Keratinocyte (primary cell): ENCODE results near the gene STARD10. TPM values are rescaled to one million over a fixed set of nuclear protein-coding genes. Genes with fewer than 3 reads are reported as not detected.
"Not testable (repeated sequence)": the region's sequence is repeated elsewhere in the genome, so short reads cannot be mapped to it uniquely, and the experiment has no call there.

ENCODE experiments used
- DNase-seq: peaks from one replicate; pipeline ENCODE4 v3.0.0-alpha.2; 2011; ENCODE audit warnings: low read depth, missing footprints, low spot score
- FAIRE-seq: peaks from 2 replicates; lab custom pipeline; 2011; peaks lifted over from hg19 to GRCh38; lab: Jason Lieb, UNC
- H2AFZ ChIP-seq: 2 replicates; pipeline ENCODE4 v1.6.0; 2012; ENCODE audit warnings: low read length, control low read depth, inconsistent platforms; ENCODE audit not compliant: control insufficient read depth
- H3K27ac ChIP-seq: 2 replicates; pipeline ENCODE4 v1.5.1; 2011; ENCODE audit warnings: low read length; ENCODE audit not compliant: control insufficient read depth, insufficient read depth
- H3K27me3 ChIP-seq: 3 replicates; pipeline ENCODE4 v1.6.0; 2011; ENCODE audit warnings: low read length; ENCODE audit not compliant: control insufficient read depth, insufficient read depth; ENCODE audit errors: extremely low read depth
- H3K36me3 ChIP-seq, 2 experiments: 2 replicates in 1 of 2; 3 replicates in 1 of 2; pipeline ENCODE4 v1.5.1; 2011; ENCODE audit warnings: low read length in 2 of 2, mild to moderate bottlenecking in 1 of 2; ENCODE audit not compliant: control insufficient read depth in 2 of 2, insufficient read depth in 2 of 2; ENCODE audit errors: extremely low read depth in 1 of 2
- H3K4me1 ChIP-seq: 3 replicates; pipeline ENCODE4 v1.5.1; 2011; ENCODE audit warnings: low read length; ENCODE audit not compliant: control insufficient read depth, insufficient read depth; ENCODE audit errors: extremely low read depth
- H3K4me2 ChIP-seq: 3 replicates; pipeline ENCODE4 v1.6.0; 2011; ENCODE audit warnings: low read depth, low read length; ENCODE audit not compliant: control insufficient read depth, insufficient read depth; ENCODE audit errors: extremely low read depth
- H3K4me3 ChIP-seq, 3 experiments: fragments of 200-600 bp in 1 of 3; sonication (generic) in 1 of 3; 2 replicates in 2 of 3; 3 replicates in 1 of 3; pipeline ENCODE4 v1.5.1; 2011 to 2016; ENCODE audit warnings: low read length in 3 of 3, mild to moderate bottlenecking in 3 of 3, control low read depth in 2 of 3, inconsistent platforms in 1 of 3, low read depth in 1 of 3, mixed read lengths in 1 of 3, mixed run types in 1 of 3, moderate library complexity in 1 of 3; ENCODE audit not compliant: control insufficient read depth in 2 of 3, insufficient read depth in 2 of 3; ENCODE audit errors: extremely low read depth in 1 of 3
- H3K79me2 ChIP-seq: 2 replicates; pipeline ENCODE4 v1.6.0; 2012; ENCODE audit warnings: low read length; ENCODE audit not compliant: control insufficient read depth, insufficient read depth
- H3K9ac ChIP-seq: 3 replicates; pipeline ENCODE4 v1.6.0; 2011; ENCODE audit warnings: low read length; ENCODE audit not compliant: control insufficient read depth, insufficient read depth; ENCODE audit errors: extremely low read depth
- H3K9me1 ChIP-seq: 3 replicates; pipeline ENCODE4 v1.6.0; 2011; ENCODE audit warnings: low read length; ENCODE audit not compliant: control insufficient read depth, insufficient read depth; ENCODE audit errors: extremely low read depth
- H3K9me3 ChIP-seq: 2 replicates; pipeline ENCODE4 v1.5.1; 2012; ENCODE audit warnings: low read depth, low read length; ENCODE audit not compliant: control insufficient read depth
- H4K20me1 ChIP-seq: 3 replicates; pipeline ENCODE4 v1.6.0; 2011; ENCODE audit warnings: low read length; ENCODE audit not compliant: control insufficient read depth, insufficient read depth; ENCODE audit errors: extremely low read depth
- EZH2 ChIP-seq: IDR thresholded peaks from one replicate; pipeline ENCODE4 v1.6.1; 2012; ENCODE audit warnings: inconsistent platforms, mild to moderate bottlenecking, low read length, moderate library complexity
- dilution Hi-C: fragments of 300-500 bp; cut with MboI; formaldehyde crosslinking; loops from one replicate; pipeline ENCODE4 v1.7.0; 2020; ENCODE audit warnings: low sequenced_read_pairs; ENCODE audit not compliant: extremely low pct_ligation_motif_present
- polyA plus RNA-seq, 5 experiments: library from polyadenylated mRNA; depleted of rRNA in 3 of 5; stranded (reverse) in 3 of 5; stranded (forward) in 1 of 5; unstranded in 1 of 5; fragments of >200 nt; gene quantifications; 1 replicate in 1 of 5; 2 replicates in 3 of 5; 3 replicates in 1 of 5; pipeline versions ENCODE4 v1.2.1 to v1.2.3, GENCODE V29; 2011 to 2012; ENCODE audit warnings: missing spikeins in 2 of 5, low read depth in 1 of 5, low replicate concordance in 1 of 5
- TF ChIP-seq, protein P1 (sequence below), 3 experiments: IDR thresholded peaks in 1 of 3; conservative IDR thresholded peaks in 1 of 3; optimal IDR thresholded peaks in 1 of 3; 2 replicates in 2 of 3; 3 replicates in 1 of 3; pipeline versions ENCODE3 to v1.5.1; 2011; ENCODE audit warnings: low read length in 3 of 3, mild to moderate bottlenecking in 3 of 3, moderate library complexity in 2 of 3, control low read depth in 1 of 3, inconsistent platforms in 1 of 3; ENCODE audit not compliant: insufficient read depth in 2 of 3; ENCODE audit errors: extremely low read depth in 1 of 3

Gene STARD10
- polyA plus RNA-seq, 1 donor (not counting 4 experiments of a cell fraction or from before 2014, with no cell fraction given): 67.0 TPM

DNA sequence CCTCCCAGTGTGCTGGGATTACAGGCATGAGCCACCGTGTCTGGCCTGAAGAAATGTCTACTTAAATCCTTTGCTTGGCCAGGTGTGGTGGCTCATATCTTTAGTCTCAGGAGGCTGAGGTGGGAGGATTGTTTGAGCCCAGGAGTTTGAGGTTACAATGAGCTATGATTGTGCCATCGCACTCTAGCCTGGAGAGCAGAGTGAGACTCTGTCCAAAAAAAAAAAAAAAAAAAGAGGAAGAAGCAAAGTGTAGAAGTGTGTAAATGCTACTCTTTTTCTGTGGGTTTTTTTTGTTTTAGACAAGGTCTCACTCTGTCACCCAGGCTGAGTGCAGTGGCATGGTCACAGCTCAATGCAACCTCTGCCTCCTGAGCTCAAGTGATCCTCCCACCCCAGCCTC, 13.9 kb upstream of the STARD10 start:
- Histone ChIP-seq H3K79me2 (peaks cover 9% of the 10 kb centered on the region), H2AFZ (no peak overlapping the region), H3K4me1 (peaks cover 9% of the 10 kb centered on the region), H3K9me3 (no peaks in the 10 kb centered on the region), H4K20me1 (no peaks in the 10 kb centered on the region), H3K27me3 (no peaks in the 10 kb centered on the region), H3K36me3 (peaks cover 8 to 10% of the 10 kb centered on the region in 2 experiments), H3K4me2 (no peak overlapping the region), H3K27ac (no peak overlapping the region), H3K4me3 (no peak overlapping the region), H3K9me1 (no peaks in the 10 kb centered on the region), H3K9ac (no peak overlapping the region)
- dilution Hi-C loops: no loop called here
- FAIRE-seq (no peak), DNase-seq (no peak)
- TF ChIP-seq, protein P1, sequence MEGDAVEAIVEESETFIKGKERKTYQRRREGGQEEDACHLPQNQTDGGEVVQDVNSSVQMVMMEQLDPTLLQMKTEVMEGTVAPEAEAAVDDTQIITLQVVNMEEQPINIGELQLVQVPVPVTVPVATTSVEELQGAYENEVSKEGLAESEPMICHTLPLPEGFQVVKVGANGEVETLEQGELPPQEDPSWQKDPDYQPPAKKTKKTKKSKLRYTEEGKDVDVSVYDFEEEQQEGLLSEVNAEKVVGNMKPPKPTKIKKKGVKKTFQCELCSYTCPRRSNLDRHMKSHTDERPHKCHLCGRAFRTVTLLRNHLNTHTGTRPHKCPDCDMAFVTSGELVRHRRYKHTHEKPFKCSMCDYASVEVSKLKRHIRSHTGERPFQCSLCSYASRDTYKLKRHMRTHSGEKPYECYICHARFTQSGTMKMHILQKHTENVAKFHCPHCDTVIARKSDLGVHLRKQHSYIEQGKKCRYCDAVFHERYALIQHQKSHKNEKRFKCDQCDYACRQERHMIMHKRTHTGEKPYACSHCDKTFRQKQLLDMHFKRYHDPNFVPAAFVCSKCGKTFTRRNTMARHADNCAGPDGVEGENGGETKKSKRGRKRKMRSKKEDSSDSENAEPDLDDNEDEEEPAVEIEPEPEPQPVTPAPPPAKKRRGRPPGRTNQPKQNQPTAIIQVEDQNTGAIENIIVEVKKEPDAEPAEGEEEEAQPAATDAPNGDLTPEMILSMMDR (optimal IDR thresholded peaks at IDR 0.05 in 1 of 3, IDR thresholded peaks at IDR 0.05 in 1 of 3, conservative IDR thresholded peaks at IDR 0.05 in 1 of 3; ENCODE audit: extremely low read depth in 1 of 3, insufficient read depth in 2 of 3, low read length in 3 of 3): no peak
- no peak for TF ChIP-seq EZH2

DNA sequence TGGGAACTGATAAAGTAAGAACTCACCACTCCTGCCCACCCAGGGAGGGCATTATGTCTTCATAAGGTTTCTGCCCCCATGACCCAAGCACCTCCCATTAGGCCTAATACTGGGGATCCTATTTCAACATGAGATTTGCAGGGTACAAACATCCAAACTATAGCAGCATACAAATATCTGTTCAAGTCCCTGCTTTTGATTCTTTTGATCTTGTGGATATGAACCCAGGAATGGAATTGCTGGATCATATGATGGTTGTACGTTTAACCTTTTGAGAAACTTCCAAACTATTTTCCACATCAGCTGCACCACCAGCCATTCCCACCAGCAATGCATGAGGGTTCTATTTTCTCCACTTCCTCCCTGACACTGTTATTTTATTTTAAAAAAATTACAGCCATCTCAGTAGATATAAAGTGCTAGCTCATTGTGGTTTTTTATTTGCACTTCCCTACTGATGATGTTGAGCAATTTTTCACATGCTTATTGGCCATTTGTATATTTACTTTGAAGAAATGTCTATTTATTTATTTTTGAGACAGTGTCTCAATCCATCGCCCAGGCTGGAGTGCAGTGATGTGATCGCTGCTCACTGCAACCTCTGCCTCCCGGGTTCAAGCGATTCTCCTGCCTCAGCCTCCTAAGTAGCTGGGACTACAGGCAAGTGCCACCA, 13.3 kb upstream of the STARD10 start:
- Histone ChIP-seq H3K4me1 (peaks cover 2% of the 10 kb centered on the region), H3K9me1 (no peaks in the 10 kb centered on the region), H2AFZ (no peak overlapping the region), H3K4me2 (no peak overlapping the region), H4K20me1 (no peaks in the 10 kb centered on the region), H3K27me3 (no peaks in the 10 kb centered on the region), H3K79me2 (peaks cover 4% of the 10 kb centered on the region), H3K4me3 (no peak overlapping the region), H3K36me3 (peaks cover 8 to 10% of the 10 kb centered on the region in 2 experiments), H3K27ac (no peak overlapping the region), H3K9me3 (no peaks in the 10 kb centered on the region), H3K9ac (no peak overlapping the region)
- dilution Hi-C loops: no loop called here
- TF ChIP-seq, protein P1 (optimal IDR thresholded peaks at IDR 0.05 in 1 of 3, IDR thresholded peaks at IDR 0.05 in 1 of 3, conservative IDR thresholded peaks at IDR 0.05 in 1 of 3; ENCODE audit: extremely low read depth in 1 of 3, insufficient read depth in 2 of 3, low read length in 3 of 3): no peak
- no peak for TF ChIP-seq EZH2
- FAIRE-seq (no peak), DNase-seq (no peak)

DNA sequence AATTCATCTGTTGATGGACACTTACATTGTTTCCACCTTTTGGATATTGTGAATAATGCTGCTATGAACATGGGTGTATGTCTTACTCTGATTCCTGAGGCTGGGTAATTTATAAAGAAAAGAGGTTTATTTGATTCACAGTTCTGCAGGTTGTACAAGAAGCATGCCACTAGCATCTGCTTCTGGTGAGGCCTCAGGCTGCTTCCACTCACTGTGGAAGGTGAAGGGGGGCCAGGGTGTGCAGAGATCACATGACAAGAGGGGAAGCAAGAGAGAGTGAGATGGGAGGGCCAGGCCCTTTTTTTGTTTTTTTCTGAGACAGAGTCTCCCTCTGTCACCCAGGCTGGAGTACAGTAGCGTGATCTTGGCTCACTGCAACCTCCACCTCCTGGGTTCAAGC, 12.5 kb upstream of the STARD10 start:
- H3K9me1 ChIP-seq, H3K27ac ChIP-seq, H3K36me3 ChIP-seq, H3K4me2 ChIP-seq, H3K4me1 ChIP-seq, H3K9ac ChIP-seq, DNase-seq, H4K20me1 ChIP-seq, H3K79me2 ChIP-seq, H3K4me3 ChIP-seq, FAIRE-seq, dilution Hi-C loops, H3K9me3 ChIP-seq, H2AFZ ChIP-seq, H3K27me3 ChIP-seq: not testable (repeated sequence)
